ENCODE data around the gene SPAG6.
"Not testable (repeated sequence)": the region's sequence is repeated elsewhere in the genome, so short reads cannot be mapped to it uniquely, and the experiment has no call there.

The SPAG6 gene

DNA sequence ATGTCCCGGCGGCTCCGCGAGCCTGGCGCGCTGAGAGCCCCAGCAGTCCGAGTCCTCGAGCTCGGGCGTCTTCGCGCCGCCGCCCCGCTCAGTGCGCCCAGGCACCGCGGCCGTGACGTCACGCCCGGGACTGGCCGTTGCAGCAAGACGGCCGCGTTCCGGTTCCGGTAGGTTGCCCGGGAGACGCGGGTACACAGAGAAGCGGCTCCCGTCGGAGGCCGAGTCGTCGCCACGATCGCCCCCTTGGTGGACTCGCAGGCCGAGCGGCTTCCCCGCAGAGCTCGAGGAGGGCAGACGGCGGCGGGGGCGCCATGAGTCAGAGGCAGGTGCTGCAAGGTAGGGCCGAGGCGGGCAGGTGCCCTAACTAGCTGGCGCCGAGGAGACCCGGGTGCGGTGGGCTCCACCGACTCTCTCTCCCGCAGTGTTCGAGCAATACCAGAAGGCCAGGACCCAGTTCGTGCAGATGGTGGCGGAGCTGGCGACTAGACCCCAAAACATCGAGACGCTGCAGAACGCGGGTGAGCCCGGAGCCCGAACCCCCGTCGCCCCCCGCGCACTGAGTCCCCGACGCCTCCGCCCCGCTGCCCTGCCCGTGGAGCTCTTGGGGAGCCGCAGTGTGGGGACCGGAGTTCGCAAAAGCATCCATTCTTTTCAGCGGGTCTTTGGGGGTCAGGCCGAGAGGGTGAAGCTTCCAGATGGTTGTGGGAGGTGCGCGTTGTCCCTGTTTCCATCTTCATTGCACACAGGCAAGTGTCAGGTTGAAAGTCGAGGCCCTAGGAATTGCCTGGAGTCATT is at the start of gene SPAG6:
Gene SPAG6, plus strand, starts transcription at position 196 of the 795 bp plus-strand sequence. Its CDS starts 116 bp downstream, at position 312.
- no peak for DNase-seq (ENCODE audit: low read depth in 2 of 2)

DNA sequence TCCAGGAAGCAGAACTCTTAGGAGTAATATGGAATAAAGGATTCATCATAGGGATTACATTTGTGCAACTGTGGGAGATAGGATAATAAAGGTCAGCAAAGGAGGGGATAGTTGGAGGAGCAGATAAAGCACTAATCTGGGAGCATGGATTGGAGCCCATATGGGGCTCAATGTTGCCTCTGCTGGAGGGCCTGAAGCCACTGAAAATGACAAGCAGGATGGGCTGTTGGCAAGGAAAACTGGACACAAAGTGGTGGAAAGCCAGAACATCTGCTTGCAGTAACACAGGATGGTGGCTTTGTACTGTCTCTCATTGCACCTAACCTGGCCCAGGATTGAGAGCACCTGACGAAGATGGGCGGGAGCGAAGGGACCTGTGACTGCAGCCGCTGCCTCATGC is 44.1 kb upstream of the SPAG6 start:
- no peak for DNase-seq (ENCODE audit: low read depth in 2 of 2)

DNA sequence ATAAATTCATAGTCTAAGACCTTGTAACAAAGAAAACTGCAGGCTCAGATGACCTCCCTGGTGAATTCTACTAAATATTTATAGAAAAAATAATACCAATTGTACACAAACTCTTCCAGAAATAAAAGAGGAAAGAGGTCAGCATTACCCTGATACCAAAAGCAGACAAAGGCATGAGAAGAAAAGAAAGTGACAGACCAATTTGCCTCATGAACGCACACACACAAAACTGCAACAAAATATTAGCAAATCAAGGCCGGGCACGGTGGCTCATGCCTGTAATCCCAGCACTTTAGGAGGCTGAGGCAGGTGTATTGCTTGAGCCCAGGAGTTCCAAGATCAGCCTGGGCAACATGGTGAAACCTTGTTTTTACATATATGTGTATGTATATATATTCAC is 41.8 kb upstream of the SPAG6 start:
- DNase-seq (ENCODE audit: low read depth in 2 of 2): no peak

DNA sequence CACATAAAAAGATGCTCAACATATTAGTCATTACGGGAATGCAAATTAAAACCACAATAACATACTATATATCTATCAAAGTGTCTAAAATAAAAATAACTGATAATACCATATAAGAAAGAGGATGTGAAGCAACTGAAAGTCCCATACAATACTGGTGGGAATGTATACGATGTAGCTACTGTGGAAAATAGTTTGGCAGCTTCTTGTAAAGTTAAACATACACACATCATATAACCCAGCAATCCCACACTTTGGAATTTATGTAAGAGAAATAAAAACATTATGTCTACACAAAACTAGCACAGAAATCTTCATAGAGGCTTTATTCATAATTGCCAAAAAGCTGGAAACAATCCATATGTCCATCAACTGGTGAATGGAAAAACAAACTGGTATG is 39.6 kb upstream of the SPAG6 start:
- DNase-seq (ENCODE audit: low read depth in 2 of 2): no peak

DNA sequence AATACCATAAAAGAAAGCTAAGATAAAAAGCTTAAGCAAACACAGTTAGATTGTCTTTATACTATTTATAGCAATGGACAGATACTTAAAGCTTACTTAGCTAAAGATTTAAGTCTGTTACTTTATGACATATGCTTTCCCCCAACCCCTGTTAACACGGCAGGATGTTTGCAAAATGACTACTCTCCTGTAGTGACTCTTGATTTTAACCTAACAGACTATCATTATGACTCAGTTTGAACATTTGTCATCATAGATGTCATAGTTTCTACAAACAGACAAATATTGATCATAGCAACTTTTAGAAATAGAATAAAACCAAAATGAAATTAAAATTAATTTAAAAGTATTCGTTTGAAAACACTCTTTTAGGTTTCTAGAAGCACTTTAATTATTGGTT is 36.9 kb upstream of the SPAG6 start:
- DNase-seq (ENCODE audit: low read depth in 2 of 2): no peak

DNA sequence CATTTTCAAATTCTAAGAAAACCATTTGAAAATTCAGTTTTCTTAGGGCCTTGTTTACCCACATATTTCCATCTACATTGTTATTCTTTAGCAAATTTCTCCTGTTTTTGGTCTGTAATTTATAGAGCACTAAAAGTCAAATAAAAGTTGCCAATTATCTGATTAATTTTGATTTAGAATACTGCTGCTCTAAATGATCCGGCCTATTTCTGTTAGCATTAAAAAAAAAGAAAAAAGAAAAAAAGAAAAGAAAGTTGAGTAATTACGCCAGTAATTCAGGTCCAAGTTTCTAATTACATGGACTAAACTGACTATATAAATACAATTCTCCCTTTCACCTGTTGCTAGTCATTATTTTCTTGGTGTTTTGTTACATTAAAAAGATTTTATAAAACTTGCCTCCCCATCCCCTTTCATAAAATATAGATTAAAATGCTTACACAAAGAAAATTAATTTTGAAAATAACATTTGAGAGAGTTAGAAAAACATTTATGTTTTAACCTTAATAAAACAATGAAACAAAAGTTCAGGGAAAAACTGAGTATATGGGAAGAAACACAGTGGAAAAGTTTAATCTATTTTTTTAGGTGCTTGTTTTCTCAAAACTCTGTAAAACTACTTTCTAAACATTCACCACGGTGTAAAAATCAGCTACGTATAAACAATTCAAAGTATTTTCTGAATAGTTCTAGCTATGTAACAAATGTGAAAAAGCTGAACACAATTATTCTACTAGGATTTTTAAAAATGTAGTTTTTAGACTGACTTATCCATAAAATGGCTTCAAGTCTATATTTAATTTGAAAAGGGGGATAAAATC is 35.9 kb upstream of the SPAG6 start:
- no peak for DNase-seq (ENCODE audit: low read depth in 2 of 2)

DNA sequence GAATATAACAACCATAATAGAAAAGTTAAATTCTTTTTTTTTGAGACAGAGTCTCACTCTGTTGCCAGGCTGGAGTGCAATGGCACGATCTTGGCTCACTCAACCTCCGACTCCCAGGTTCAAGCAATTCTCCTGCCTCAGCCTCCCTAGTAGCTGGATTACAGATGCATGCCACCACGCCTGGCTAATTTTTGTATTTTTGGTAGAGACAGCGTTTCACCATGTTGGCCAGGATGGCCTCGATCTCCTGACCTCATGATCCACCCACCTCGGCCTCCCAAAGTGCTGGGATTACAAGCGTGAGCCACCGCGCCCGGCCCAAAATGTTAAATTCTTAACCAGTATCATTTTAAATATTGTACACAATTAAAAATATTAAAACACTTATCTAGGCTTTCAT is 35.3 kb upstream of the SPAG6 start:
- not testable (repeated sequence) for DNase-seq (ENCODE audit: low read depth in 2 of 2)

DNA sequence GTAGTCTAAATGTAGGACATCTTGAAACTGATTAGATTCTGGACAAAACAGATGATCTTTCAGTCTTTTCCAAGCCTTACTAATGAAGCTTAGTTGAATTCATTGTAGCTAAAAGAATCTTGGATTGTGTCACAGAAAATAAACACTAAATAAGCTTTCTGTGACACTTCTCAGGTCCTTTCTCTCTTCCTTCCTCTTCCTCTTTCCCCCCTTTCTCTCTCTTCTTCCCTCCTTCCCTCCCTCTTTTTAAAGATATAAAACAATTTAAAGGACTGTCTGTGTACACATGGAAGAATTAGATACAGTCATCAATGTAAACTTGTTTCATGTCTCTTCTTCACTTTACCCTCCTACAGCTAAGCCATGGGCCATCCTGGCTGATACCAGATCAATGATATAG is 34.4 kb upstream of the SPAG6 start:
- no peak for DNase-seq (ENCODE audit: low read depth in 2 of 2)

DNA sequence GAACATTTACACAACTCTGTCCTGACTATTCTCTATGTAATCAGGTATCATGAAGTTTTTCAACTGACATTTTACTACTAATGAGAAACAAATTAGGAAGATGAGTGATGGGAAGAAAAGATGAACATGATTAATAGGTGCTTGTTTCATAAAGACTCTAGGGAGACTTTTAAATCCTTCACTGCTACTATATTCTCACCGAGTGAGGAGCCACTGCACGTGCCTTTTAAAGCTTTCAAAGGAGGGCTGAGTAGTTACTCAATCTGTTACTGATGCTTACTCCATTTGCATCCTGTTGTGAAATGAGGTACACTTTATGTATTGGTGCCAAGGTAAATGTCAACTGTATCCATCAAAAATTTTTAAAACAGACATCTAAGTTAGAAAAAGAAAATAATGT is 30.4 kb upstream of the SPAG6 start:
- no peak for DNase-seq (ENCODE audit: low read depth in 2 of 2)

DNA sequence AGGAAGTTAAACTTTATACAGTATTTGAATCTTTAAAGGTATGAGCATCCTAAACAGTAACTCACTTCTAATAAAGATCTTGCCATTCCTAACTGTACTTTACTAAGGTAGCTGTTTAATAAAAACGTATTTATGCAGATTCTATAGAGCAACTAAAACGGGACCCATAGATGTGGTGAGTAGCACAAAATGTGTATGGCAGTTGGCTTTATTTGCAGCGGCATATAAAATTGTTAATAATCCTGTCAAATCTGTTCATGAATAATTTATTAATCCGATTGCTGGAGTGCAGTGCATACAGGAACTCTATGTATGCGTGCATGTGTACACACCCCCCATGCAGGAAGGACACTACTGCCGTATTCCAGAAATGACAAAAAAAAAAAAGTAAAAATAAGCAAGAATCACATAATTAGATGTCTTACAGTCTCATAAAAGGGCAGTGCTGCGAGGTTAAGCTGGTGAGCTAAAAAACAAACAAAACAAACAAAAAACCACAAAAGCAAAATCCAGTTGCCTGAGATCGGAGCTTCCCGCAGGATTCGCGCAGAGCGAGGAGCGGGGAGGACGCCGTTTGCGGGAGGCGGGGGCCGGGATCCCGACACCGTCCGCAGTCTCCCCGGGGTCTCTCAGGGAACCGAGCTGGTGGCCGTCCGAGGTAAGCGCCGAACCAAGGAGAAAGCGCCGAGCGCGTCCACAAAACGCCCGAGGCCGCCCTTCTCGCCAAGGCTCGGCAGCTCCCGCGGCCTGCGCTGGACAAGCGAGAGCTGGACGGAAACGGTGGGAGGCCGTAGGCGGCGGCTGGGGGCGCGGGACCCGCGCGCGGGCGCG is 29.6 kb upstream of the SPAG6 start:
- no peak for DNase-seq (ENCODE audit: low read depth in 2 of 2)

DNA sequence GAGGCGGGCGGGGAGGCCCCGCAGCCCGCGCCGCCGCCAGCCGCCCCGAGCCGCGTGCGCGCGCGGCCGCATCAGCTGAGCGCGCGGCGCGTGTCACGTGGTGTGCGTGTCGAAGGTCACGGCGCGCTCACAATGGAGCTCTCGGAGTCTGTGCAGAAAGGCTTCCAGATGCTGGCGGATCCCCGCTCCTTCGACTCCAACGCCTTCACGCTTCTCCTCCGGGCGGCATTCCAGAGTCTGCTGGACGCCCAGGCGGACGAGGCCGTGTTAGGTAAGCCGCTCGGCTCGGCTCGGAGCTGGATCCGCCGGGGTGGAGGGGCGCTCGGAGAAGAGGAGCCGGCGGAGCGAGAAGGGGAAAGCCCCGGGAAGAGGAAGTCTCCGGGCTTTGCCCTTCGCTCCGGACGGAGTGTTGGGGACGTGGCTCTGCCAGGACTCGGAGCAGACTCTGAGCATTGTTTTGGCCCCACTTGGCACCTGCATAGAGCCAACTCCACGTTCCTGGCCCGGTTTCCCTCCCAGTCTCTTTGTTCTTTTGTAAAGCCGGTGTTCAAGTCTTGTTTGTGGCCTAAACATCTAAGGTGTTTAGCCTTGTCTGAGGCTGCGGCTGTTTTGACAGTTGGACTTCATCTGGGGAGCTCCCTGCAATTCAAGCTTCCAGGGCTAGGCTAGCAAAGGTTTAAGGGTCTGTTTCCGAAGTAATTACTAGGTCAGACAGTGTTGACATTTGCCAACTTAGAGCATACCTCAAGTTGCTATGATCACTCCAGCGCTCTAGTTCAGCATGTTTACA is 28.8 kb upstream of the SPAG6 start, which contains the start of gene COMMD3:
Gene COMMD3, plus strand, starts transcription at position 103 of the 790 bp plus-strand sequence. Its CDS starts 30 bp downstream, at position 133.
- peak; percentile 62 to 65 for DNase-seq (ENCODE audit: low read depth in 2 of 2)

DNA sequence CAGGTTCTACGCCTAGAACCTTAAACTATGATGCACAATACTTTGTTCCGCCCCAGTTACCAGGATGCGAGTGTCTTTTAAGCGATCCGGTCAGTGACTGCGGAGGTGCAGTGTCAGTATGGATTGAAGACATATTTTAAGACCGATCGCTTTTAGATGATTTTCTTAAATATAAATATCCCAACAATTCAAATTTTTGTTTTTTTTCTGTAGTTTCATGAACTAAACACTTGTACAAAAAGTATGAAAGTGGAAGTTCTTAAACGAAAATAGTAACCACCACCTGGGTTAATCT is 28.3 kb upstream of the SPAG6 start:
- DNase-seq (ENCODE audit: low read depth in 2 of 2): no peak

DNA sequence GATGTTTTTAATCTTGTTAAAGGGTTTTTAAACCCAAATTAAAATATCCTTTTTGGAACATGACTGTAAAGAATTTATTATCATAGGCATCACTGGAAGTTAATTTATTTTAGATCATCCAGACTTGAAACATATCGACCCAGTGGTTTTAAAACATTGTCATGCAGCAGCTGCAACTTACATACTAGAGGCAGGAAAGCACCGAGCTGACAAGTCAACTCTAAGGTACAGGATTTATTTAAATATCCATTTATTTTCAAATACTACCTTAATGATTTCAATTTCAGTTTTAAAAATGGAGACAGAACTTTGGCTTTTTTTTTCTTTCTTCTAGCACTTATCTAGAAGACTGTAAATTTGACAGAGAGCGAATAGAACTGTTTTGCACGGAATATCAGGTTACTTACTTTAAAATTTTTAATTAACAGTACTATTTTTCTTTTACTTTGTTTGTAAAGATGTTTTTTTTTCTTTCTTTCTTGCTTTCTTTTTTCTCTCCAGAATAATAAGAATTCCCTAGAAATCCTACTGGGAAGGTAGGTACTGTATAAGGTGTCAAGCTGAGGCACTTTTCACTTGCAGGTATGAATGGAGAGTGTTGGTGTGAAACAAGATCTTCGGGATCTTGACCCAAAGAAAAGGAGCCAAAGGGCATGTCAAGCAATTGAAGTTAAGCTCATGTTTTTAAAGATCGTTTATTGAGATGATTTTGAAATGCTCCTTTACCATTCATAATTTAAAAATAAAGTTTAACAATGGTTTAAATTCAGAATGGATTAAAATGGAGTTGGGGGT is 27.3 kb upstream of the SPAG6 start:
- DNase-seq (ENCODE audit: low read depth in 2 of 2): no peak

DNA sequence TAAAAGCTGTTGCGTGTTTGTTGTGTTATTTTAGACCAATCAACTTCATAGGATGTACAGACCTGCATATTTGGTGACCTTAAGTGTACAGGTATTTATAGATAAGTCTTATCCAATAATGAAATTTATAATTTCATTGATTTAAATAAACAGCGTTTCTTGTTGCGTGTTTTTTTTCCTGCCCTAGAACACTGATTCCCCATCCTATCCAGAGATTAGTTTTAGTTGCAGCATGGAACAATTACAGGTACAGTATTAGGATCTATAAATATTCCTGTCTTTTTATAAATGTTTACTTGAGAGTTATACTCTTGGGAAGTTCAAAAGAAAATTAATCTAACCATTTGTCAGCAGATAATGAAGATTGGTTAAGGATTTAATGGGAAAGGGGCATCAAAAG is 26.5 kb upstream of the SPAG6 start:
- DNase-seq (ENCODE audit: low read depth in 2 of 2): no peak

DNA sequence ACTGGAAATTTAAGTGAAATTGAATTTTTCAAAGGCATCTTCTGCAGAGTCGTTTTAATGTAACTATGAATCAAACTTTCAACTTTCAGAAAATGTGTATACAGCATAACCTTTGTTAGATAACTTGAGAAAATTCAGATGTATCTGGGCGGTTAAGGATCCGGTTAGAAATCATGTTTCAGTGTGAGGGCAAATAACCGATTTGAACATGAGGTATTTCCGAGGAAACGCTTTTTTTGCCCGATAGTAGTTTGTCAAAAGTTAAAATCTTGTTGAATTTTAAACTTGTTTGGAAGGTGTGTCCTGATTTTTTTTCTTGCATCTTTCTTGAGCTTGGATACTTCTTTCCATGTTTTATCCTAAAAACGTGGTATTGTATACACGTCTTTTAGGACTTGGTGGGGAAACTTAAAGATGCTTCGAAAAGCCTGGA is 25.7 kb upstream of the SPAG6 start:
- no peak for DNase-seq (ENCODE audit: low read depth in 2 of 2)

DNA sequence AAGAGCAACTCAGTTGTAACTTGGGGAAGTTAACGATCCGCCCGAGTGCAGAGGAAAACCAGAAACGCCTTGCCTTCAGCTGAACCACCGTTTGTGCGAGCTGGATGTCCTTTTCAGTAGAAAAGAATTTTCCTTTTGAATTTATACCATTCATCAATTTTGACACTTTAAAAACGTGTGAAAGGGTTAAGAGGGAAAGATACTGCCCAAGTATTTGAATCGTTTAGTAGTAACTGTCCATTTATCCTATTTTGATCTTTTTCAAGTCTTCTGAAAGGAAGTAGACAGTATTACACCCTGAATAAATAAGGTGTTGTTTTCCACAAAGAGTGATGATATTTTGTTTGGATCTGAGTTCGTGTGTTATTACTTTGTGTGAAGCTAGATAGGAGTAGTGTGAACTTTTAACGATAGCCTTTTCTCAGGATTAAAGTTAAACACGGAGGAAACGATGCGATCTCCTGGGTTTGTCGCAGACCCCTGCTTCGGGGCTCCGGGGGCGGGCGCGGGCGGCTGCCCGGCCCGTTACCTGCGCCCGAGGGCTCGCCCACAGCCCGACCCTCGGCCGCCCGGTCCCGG is 25.2 kb upstream of the SPAG6 start:
- no peak for DNase-seq (ENCODE audit: low read depth in 2 of 2)

DNA sequence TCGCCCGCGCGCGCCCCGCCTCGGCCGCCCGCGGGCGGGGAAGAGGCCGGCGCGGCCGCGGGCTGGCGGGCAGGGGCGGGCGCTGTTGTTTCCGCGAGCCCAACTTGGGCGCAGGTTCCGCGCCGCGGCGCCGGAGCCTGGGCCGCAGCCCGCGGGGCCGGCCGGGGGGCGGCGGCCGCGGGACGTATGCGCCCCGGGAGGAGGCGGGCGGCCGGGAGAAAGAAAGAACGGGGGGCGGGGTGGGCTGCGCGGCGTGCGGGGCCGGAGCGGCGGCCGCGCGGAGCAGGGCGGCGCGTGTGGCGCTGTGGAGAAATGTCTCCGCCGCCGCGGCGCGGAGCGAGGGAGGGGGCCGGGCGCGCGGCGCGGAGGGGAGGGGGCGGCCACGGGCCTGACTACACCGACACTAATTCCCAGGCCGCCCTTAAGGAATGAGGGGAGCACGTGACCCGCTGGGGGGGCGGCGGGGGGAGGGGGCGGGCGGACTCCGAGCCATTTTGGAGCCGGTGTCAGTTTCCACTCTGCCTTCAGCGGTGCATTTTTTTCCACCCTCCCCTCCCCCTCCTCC is 24.6 kb upstream of the SPAG6 start, which contains the start of gene BMI1:
Gene BMI1, plus strand, starts transcription at position 509 of the 565 bp plus-strand sequence. CDS start 5,351 bp downstream, outside the sequence.
- DNase-seq (ENCODE audit: low read depth in 2 of 2): peak in 1 of 2 donors; percentile 49

DNA sequence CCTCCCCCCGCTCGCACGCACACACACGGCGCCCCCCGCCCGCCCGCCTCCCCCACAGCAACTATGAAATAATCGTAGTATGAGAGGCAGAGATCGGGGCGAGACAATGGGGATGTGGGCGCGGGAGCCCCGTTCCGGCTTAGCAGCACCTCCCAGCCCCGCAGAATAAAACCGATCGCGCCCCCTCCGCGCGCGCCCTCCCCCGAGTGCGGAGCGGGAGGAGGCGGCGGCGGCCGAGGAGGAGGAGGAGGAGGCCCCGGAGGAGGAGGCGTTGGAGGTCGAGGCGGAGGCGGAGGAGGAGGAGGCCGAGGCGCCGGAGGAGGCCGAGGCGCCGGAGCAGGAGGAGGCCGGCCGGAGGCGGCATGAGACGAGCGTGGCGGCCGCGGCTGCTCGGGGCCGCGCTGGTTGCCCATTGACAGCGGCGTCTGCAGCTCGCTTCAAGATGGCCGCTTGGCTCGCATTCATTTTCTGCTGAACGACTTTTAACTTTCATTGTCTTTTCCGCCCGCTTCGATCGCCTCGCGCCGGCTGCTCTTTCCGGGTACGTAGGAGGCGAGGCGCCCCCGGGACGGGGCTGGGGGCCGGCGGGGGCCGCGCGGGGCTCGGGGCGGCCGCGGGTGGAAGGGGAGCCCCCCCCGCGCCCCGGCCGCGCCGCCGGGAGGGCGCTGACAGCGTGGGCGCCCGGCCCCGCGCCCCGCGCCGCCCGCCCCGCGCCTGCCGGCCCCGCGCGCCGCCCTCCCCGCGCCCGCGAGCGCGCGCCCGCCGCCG is 24.0 kb upstream of the SPAG6 start:
- peak in 1 of 2 donors; percentile 41 for DNase-seq (ENCODE audit: low read depth in 2 of 2)
